ENCODE measurements around the gene PTPRN2.

PTPRN2 gene

DNA sequence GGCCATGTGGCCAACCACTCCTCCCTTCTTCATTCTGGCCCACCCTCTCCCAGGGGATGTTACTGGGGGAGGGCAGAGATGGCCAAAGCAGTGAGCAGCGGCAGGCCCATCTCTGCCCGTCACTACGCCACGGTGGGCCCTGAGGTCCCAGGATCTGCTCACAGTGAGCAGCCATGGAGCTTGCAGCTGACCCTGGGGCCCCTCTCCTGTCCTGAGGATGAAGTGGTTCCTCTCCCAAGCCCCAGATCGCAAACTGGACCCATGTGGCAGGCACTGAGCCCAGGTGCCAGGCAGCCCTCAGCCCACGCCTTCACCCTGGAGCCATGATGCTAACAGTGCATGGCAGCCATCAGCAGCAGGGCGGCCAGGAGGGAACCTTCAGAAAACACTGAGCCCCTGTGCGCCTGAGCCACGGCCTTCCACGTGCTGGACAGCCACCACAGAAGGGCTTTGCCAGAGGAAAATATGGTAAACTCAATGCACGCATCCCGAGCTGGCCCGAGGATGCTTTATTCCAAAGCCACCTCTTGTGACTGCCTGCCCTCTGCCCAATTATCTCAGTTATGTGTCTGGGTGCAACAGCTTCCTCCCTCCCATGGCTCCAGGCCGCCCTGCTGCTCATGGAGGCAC lies 485.7 kb downstream of the PTPRN2 start:
- Histone ChIP-seq H3K4me2 (ENCODE audit: low read length) (no peak overlapping the region), H3K36me3 (ENCODE audit: insufficient read depth, low read length) (no peaks in the 10 kb centered on the region), H3K4me1 (ENCODE audit: control insufficient read depth, insufficient read depth, low read length) (no peaks in the 10 kb centered on the region), H3K4me3 (ENCODE audit: low read length) (no peak overlapping the region), H3K27me3 (ENCODE audit: control insufficient read depth, insufficient read depth, low read length) (no peaks in the 10 kb centered on the region), H3K9ac (ENCODE audit: low read depth, low read length) (no peak overlapping the region), H3K9me3 (replicated peaks; ENCODE audit: low read length) (peaks cover 8% of the 10 kb centered on the region)

DNA sequence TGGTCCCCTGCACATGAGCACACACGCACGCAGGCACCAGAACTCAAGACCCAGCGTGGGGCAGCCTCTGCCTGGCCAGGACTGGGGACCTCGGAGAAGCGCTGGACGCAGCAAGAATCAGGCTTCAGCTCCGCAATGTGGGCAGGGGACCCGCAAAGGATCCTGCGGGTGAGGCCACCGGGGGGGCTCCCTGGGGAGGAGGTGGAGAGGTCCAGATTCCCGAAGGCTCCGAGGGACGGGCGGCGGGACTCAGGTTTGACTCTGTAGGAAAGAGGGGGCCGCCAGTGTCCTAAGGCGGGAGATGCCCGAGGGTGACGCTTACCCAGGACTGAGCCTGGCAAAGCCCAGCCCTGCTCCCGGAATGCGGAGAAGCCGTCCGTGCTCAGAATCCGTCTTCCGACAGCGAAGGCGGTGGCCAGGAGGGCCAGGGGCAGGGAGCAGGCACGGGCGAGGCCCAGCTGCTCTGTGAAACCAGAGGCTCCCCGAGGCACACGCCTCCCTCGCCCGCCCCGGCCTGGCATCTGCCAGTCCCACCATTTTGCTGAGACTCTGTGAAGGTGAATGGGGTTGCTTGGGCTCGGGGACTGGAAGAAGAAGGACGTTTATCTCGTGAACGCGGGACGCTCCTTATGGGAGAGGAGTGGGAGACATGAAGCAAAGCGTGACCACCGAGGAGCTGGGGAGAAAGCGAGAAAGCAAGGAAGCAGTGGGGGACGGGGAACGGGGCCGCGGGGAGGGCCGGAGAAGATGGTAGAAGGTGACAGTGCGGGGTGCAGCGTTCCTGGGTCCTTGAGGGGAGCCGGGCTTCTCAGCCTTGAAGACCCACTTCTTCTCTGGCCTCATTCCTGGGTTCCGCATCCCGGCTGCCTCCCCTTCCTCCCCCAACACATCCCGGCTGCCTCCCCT lies 489.2 kb downstream of the PTPRN2 start:
- H3K9me3 ChIP-seq (replicated peaks; ENCODE audit: low read length): peaks cover 5% of the 10 kb centered on the region
- H3K4me2 ChIP-seq (ENCODE audit: low read length): no peak overlapping the region
- no peaks in the 10 kb centered on the region for H3K36me3 ChIP-seq (ENCODE audit: insufficient read depth, low read length)
- H3K4me1 ChIP-seq (ENCODE audit: control insufficient read depth, insufficient read depth, low read length): no peaks in the 10 kb centered on the region
- no peaks in the 10 kb centered on the region for H3K27me3 ChIP-seq (ENCODE audit: control insufficient read depth, insufficient read depth, low read length)
- H3K4me3 ChIP-seq (ENCODE audit: low read length): no peak overlapping the region
- H3K9ac ChIP-seq (ENCODE audit: low read depth, low read length): no peak overlapping the region

DNA sequence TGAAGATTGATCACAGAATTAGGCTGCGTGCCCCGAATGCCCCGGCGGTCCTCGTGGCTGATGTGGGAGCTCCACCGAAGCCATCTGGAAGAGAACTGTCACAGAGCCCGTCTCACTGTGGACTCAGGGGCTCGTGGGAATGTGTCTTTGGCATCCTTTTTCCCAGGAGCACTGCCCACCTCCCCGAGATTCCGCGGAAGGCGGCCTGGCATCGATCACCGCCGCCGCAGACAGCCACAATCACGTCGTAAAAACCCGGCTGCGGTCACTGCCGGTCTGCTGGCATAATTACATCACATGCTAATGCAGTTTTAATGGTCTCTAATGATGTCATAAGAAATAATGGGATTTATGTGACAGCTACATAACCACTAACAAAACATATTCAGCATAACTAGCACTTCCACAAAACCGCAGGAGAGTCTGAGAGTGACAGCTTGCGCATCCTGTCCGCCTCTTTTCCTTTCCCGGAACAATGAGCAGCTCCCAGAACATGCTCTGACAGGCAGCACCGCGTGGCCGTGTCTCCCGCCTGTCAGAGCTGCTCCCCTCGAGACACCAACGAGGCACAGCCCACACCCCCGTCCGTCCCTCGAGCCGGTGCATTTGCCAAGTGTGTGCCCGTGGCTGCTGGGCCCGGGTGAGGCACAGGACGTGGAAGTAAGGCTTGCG lies 490.0 kb downstream of the PTPRN2 start:
- Histone ChIP-seq H3K4me2 (ENCODE audit: low read length) (no peak overlapping the region), H3K4me1 (ENCODE audit: control insufficient read depth, insufficient read depth, low read length) (no peaks in the 10 kb centered on the region), H3K4me3 (ENCODE audit: low read length) (no peak overlapping the region), H3K9ac (ENCODE audit: low read depth, low read length) (no peak overlapping the region), H3K27me3 (ENCODE audit: control insufficient read depth, insufficient read depth, low read length) (no peaks in the 10 kb centered on the region), H3K9me3 (replicated peaks; ENCODE audit: low read length) (no peaks in the 10 kb centered on the region), H3K36me3 (ENCODE audit: insufficient read depth, low read length) (no peaks in the 10 kb centered on the region)

DNA sequence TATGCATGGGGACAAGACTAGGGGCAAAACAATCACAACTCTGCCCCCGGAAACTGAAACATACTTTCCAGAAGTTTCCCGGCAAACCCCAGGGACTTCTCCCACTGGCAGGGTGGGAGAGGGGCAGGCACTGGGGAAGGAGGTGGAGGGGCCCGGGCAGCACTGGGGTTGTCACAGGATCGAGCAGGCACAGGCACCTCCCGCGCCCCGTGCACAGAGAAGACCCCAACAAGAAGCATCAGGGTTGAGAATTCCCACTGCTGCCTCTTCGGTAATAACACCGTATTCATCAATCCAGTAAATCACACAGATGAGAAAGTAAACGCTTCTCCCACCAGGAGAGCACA lies 490.5 kb downstream of the PTPRN2 start:
- no peak overlapping the region for H3K4me2 ChIP-seq (ENCODE audit: low read length)
- no peaks in the 10 kb centered on the region for H3K36me3 ChIP-seq (ENCODE audit: insufficient read depth, low read length)
- H3K4me1 ChIP-seq (ENCODE audit: control insufficient read depth, insufficient read depth, low read length): no peaks in the 10 kb centered on the region
- no peak overlapping the region for H3K4me3 ChIP-seq (ENCODE audit: low read length)
- H3K27me3 ChIP-seq (ENCODE audit: control insufficient read depth, insufficient read depth, low read length): no peaks in the 10 kb centered on the region
- no peaks in the 10 kb centered on the region for H3K9me3 ChIP-seq (replicated peaks; ENCODE audit: low read length)
- H3K9ac ChIP-seq (ENCODE audit: low read depth, low read length): no peak overlapping the region

DNA sequence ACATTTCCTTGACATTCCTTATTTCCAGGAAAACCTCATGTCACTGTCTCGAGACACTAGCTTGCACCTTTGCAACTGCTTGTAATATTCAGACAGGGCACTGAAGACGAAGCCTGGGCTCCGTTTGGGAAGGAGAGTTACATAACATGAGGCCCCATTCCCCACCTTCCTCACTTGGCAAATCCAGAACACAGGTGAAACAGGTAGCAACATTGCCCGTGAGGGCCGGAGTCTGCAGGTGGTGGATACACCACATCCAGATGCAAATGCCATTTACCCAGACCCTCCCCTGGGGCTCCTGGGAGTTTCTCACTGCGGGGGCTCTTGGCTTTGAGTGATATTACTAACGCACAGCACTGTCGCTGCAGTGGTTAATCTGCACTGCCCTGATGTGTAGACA lies 491.0 kb downstream of the PTPRN2 start:
- no peaks in the 10 kb centered on the region for H3K9me3 ChIP-seq (replicated peaks; ENCODE audit: low read length)
- H3K4me1 ChIP-seq (ENCODE audit: control insufficient read depth, insufficient read depth, low read length): no peaks in the 10 kb centered on the region
- no peak overlapping the region for H3K4me2 ChIP-seq (ENCODE audit: low read length)
- no peaks in the 10 kb centered on the region for H3K36me3 ChIP-seq (ENCODE audit: insufficient read depth, low read length)
- H3K27me3 ChIP-seq (ENCODE audit: control insufficient read depth, insufficient read depth, low read length): no peaks in the 10 kb centered on the region
- H3K9ac ChIP-seq (ENCODE audit: low read depth, low read length): no peak overlapping the region
- H3K4me3 ChIP-seq (ENCODE audit: low read length): no peak overlapping the region

DNA sequence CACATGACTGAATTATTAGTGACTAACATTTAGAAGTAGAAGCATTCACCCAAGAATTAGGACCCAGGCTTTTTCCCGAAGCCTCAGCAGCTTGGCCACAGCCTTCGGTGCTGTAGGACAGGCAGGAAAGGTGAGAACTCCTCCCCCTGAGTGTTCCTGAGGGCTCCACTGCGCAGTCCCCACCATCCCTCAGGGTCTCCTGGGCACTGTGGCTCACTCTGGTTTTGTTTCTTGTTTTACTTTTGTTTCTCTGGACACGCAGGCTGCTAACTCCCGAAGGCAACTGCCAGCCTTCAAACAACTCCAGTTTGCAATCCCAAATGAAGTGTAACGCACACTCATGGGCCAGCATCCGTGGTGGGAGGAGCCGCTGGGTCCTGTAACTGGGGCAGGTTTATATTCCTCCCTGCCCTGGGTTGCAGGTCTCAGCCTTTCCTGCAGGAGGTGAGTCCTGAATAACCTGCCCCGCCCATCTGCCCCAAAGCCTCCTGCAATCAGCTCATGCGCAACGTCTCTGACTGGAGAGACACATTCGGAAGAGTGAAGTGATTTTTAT lies 492.9 kb downstream of the PTPRN2 start:
- H3K9me3 ChIP-seq (replicated peaks; ENCODE audit: low read length): no peaks in the 10 kb centered on the region
- H3K36me3 ChIP-seq (ENCODE audit: insufficient read depth, low read length): no peaks in the 10 kb centered on the region
- no peaks in the 10 kb centered on the region for H3K27me3 ChIP-seq (ENCODE audit: control insufficient read depth, insufficient read depth, low read length)
- no peak overlapping the region for H3K4me3 ChIP-seq (ENCODE audit: low read length)
- H3K4me2 ChIP-seq (ENCODE audit: low read length): no peak overlapping the region
- H3K9ac ChIP-seq (ENCODE audit: low read depth, low read length): no peak overlapping the region
- no peaks in the 10 kb centered on the region for H3K4me1 ChIP-seq (ENCODE audit: control insufficient read depth, insufficient read depth, low read length)

DNA sequence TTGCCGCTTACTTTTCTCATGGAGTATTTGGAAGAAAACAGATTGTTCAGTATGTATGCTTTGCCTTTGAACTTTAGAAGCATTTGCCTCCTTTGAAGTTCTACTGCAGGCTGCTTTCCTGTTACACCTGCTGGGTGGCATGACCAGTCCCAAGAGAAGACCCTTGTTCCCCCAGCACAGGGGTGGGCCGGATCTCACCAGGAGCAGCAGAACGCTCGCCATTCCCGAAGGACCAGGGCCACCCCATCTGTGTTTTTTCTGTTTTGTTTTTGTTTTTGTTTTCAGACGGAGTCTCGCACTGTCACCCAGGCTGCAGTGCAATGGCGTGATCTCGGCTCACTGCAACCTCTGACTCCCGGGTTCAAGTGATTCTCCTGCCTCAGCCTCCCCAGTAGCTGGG lies 493.6 kb downstream of the PTPRN2 start:
- Histone ChIP-seq H3K27me3 (ENCODE audit: control insufficient read depth, insufficient read depth, low read length) (no peaks in the 10 kb centered on the region), H3K4me1 (ENCODE audit: control insufficient read depth, insufficient read depth, low read length) (no peaks in the 10 kb centered on the region), H3K36me3 (ENCODE audit: insufficient read depth, low read length) (no peaks in the 10 kb centered on the region), H3K9ac (ENCODE audit: low read depth, low read length) (no peak overlapping the region), H3K9me3 (replicated peaks; ENCODE audit: low read length) (no peaks in the 10 kb centered on the region), H3K4me3 (ENCODE audit: low read length) (no peak overlapping the region), H3K4me2 (ENCODE audit: low read length) (no peak overlapping the region)

DNA sequence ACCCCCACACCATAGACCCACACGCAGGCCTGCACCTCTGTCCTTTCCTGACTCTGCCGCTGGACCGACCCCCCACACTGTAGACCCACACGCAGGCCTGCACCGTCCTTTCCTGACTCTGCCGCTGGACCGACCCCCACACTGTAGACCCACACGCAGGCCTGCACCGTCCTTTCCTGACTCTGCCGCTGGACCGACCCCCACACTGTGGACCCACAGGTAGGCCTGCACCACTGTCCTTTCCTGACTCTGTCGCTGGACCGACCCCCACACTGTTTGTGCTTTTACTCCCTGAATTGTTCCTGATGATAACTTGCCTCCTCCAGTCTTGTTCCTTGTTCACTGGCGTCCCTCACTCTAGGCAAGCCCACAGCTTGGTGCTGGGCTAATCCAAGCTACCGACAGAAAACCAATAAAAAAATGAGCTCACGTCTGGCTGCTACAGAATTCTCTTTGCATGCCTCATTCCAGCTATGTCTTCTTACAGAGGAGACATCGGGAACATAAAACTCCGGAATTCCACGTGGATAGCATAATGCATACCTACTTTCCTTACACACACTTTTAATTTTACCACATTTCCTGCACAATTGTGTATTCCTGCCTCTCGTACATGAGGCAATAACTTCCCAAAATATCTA lies 494.3 kb downstream of the PTPRN2 start:
- H3K9ac ChIP-seq (ENCODE audit: low read depth, low read length): no peak overlapping the region
- no peaks in the 10 kb centered on the region for H3K9me3 ChIP-seq (replicated peaks; ENCODE audit: low read length)
- no peak overlapping the region for H3K4me3 ChIP-seq (ENCODE audit: low read length)
- H3K4me1 ChIP-seq (ENCODE audit: control insufficient read depth, insufficient read depth, low read length): no peaks in the 10 kb centered on the region
- no peaks in the 10 kb centered on the region for H3K36me3 ChIP-seq (ENCODE audit: insufficient read depth, low read length)
- H3K27me3 ChIP-seq (ENCODE audit: control insufficient read depth, insufficient read depth, low read length): no peaks in the 10 kb centered on the region
- H3K4me2 ChIP-seq (ENCODE audit: low read length): no peak overlapping the region

DNA sequence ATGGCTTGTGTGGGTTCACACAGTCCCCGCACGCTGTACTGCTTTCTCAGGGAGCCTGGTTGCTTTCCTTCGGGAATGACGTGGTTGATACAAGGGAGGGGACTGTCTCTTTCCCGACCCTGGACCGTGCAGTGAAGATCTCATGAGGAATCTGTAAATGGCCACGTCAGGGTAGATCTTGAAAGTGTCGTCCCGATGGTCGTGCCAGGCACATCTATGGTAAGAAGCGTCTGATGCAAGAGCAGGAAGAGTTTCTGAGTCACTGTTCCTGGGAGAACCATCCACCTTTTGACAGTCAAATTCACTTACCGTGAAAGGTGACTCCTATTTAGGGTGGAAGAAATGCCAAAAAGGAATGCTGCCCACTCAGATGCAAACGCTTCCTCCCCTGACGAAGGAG lies 500.4 kb downstream of the PTPRN2 start:
- Histone ChIP-seq H3K27me3 (ENCODE audit: control insufficient read depth, insufficient read depth, low read length) (no peaks in the 10 kb centered on the region), H3K4me3 (ENCODE audit: low read length) (no peak overlapping the region), H3K9ac (ENCODE audit: low read depth, low read length) (no peak overlapping the region), H3K4me2 (ENCODE audit: low read length) (no peak overlapping the region), H3K36me3 (ENCODE audit: insufficient read depth, low read length) (no peaks in the 10 kb centered on the region), H3K9me3 (replicated peaks; ENCODE audit: low read length) (peaks cover 9% of the 10 kb centered on the region), H3K4me1 (ENCODE audit: control insufficient read depth, insufficient read depth, low read length) (no peaks in the 10 kb centered on the region)

DNA sequence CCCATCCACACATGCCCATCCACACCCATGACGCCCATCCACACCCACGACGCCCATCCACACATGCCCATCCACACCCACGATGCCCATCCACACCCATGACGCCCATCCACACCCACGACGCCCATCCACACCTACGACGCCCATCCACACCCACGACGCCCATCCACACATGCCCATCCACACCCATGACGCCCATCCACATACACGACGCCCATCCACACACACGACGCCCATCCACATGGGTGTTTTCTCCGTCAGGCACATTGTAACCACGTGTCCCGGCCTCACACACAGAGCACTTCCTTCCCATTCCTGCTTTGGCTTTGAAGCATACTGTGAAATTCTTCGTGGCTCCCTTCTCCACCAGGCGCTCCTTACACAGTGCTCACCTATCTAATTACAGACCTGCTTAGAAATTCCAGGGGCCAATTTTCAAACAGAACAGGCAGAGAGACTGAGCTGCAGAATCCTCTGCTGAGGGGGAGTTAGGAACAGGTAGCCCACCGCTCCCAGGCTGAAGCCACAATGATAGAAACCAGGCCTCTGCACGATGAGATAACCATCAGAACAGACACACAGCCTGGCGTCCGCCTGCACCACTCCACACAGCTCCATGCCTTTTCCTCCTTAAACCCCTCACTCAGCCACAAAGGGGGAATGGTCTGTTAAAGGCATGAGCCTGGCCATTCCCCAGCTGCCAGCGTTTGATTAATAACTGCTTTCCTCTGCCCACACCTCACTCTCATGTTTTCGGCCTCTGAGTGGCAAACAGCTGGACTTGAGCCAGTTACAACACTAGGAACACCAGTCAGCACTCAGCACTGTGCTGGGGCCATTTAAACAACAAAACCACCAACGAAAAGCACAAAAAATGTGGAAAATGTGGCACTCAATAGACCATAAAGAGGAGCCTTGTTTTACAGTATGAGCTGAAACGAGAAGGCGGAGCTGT lies 501.6 kb downstream of the PTPRN2 start:
- no peak overlapping the region for H3K4me2 ChIP-seq (ENCODE audit: low read length)
- H3K36me3 ChIP-seq (ENCODE audit: insufficient read depth, low read length): no peaks in the 10 kb centered on the region
- no peak overlapping the region for H3K9ac ChIP-seq (ENCODE audit: low read depth, low read length)
- H3K27me3 ChIP-seq (ENCODE audit: control insufficient read depth, insufficient read depth, low read length): no peaks in the 10 kb centered on the region
- H3K4me3 ChIP-seq (ENCODE audit: low read length): no peak overlapping the region
- no peaks in the 10 kb centered on the region for H3K4me1 ChIP-seq (ENCODE audit: control insufficient read depth, insufficient read depth, low read length)
- peaks cover 13% of the 10 kb centered on the region for H3K9me3 ChIP-seq (replicated peaks; ENCODE audit: low read length)
